SK-N-SH (cell line): Measurements from ENCODE around the gene MYO3A. TPM values are rescaled to one million over a fixed set of nuclear protein-coding genes. Genes with fewer than 3 reads are reported as not detected.

ENCODE experiments used
- CTCF ChIA-PET: fragments of 300-600, 350-600 bp; formaldehyde crosslinking; extraction: SDS; loops from one replicate; lab custom pipeline; 2021; lab: Yijun Ruan, JAX
- POLR2A ChIA-PET: fragments of 350-600 bp; sonication (Branson Sonifier 250); formaldehyde crosslinking; extraction: SDS; loops from one replicate; lab custom pipeline; 2020; ENCODE audit warnings: antibody characterized with exemption, inconsistent platforms; lab: Yijun Ruan, JAX
- DNase-seq: peaks from one replicate; pipeline ENCODE4 v3.0.0; 2012
- H2AFZ ChIP-seq: fragments of 200-600 bp; sonication (generic); 2 replicates; pipeline ENCODE4 v1.8.1; 2016; ENCODE audit warnings: antibody characterized with exemption, mild to moderate bottlenecking, low read depth
- H3F3A ChIP-seq: fragments of 200-600 bp; sonication (generic); replicated peaks from 2 replicates; pipeline ENCODE3; 2016; ENCODE audit warnings: antibody characterized with exemption, mild to moderate bottlenecking; ENCODE audit not compliant: insufficient read depth
- H3K27ac ChIP-seq, 2 experiments: fragments of 200-500 bp in 1 of 2; fragments of 200-600 bp in 1 of 2; sonication (Bioruptor generic) in 1 of 2; sonication (generic), shearing (Covaris generic) in 1 of 2; 2 replicates each; pipeline versions ENCODE4 v1.5.1 to v1.6.1; 2014 to 2016; ENCODE audit warnings: low read depth in 2 of 2, inconsistent platforms in 1 of 2, low read length in 1 of 2, mild to moderate bottlenecking in 1 of 2, mixed read lengths in 1 of 2
- H3K27me3 ChIP-seq: fragments of 200-600 bp; sonication (generic), shearing (Covaris generic); 2 replicates; pipeline ENCODE4 v1.6.1; 2016; ENCODE audit warnings: mixed run types; ENCODE audit not compliant: insufficient read depth
- H3K36me3 ChIP-seq, 2 experiments: fragments of 200-500 bp in 1 of 2; fragments of 200-600 bp in 1 of 2; sonication (Bioruptor generic) in 1 of 2; sonication (generic) in 1 of 2; replicated peaks in 1 of 2; 2 replicates each; pipeline versions ENCODE3 to v1.5.1; 2014 to 2016; ENCODE audit warnings: low read length in 1 of 2, mild to moderate bottlenecking in 1 of 2; ENCODE audit not compliant: insufficient read depth in 2 of 2, control insufficient read depth in 1 of 2
- H3K4me1 ChIP-seq, 2 experiments: fragments of 200-500 bp in 1 of 2; fragments of 200-600 bp in 1 of 2; sonication (Bioruptor generic) in 1 of 2; sonication (generic), shearing (Covaris generic) in 1 of 2; 2 replicates each; pipeline versions ENCODE4 v1.5.1 to v1.6.1; 2014 to 2016; ENCODE audit warnings: low read depth in 1 of 2, low read length in 1 of 2, mixed run types in 1 of 2; ENCODE audit not compliant: insufficient read depth in 2 of 2, control insufficient read depth in 1 of 2
- H3K4me2 ChIP-seq: fragments of 200-600 bp; sonication (generic), shearing (Covaris generic); 2 replicates; pipeline ENCODE4 v1.6.1; 2017; ENCODE audit warnings: mixed run types
- H3K4me3 ChIP-seq, 2 experiments: fragments of 200-500 bp in 1 of 2; fragments of 200-600 bp in 1 of 2; sonication (Bioruptor generic) in 1 of 2; sonication (generic), shearing (Covaris generic) in 1 of 2; 2 replicates each; pipeline versions ENCODE4 v1.5.1 to v1.8.1; 2014 to 2016; ENCODE audit warnings: low read depth in 2 of 2, inconsistent platforms in 1 of 2, low read length in 1 of 2, mild to moderate bottlenecking in 1 of 2, mixed read lengths in 1 of 2, moderate library complexity in 1 of 2
- H3K79me2 ChIP-seq: fragments of 200-600 bp; sonication (generic); 2 replicates; pipeline ENCODE4 v1.8.1; 2017; ENCODE audit warnings: mild to moderate bottlenecking; ENCODE audit not compliant: insufficient read depth
- H3K9ac ChIP-seq: fragments of 200-600 bp; sonication (generic); 2 replicates; pipeline ENCODE4 v1.6.1; 2017; ENCODE audit warnings: mixed run types
- H3K9me2 ChIP-seq: fragments of 200-600 bp; sonication (generic); 2 replicates; pipeline ENCODE4 v1.6.1; 2017; ENCODE audit warnings: mixed run types
- H3K9me3 ChIP-seq: fragments of 200-600 bp; sonication (generic); 2 replicates; pipeline ENCODE4 v1.6.1; 2017; ENCODE audit warnings: mixed run types, mild to moderate bottlenecking, moderate library complexity
- H4K20me1 ChIP-seq: fragments of 200-600 bp; sonication (generic); 2 replicates; pipeline ENCODE4 v1.6.1; 2017; ENCODE audit warnings: mild to moderate bottlenecking, mixed run types; ENCODE audit not compliant: insufficient read depth
- ELF1 ChIP-seq: IDR thresholded peaks from 2 replicates; pipeline ENCODE4 v1.4.0; 2012
- EP300 ChIP-seq, 2 experiments: IDR thresholded peaks; 2 replicates each; pipeline versions ENCODE4 v1.4.0 to v1.6.1; 2012; ENCODE audit warnings: borderline replicate concordance in 1 of 2, low read depth in 1 of 2, low read length in 1 of 2
- FOSL2 ChIP-seq: IDR thresholded peaks from 2 replicates; pipeline ENCODE4 v1.4.0; 2012; ENCODE audit warnings: low read depth, mild to moderate bottlenecking, moderate library complexity, borderline replicate concordance
- FOXJ3 ChIP-seq: sonication (generic); formaldehyde crosslinking; IDR thresholded peaks from 2 replicates; pipeline ENCODE4 v1.5.1; 2020; ENCODE audit warnings: mild to moderate bottlenecking, missing genetic modification reagents
- GABPA ChIP-seq: IDR thresholded peaks from 2 replicates; pipeline ENCODE4 v1.4.0; 2012; ENCODE audit warnings: low read depth, mild to moderate bottlenecking
- JUND ChIP-seq: IDR thresholded peaks from 2 replicates; pipeline ENCODE4 v1.4.0; 2012
- MEF2A ChIP-seq: IDR thresholded peaks from 2 replicates; pipeline ENCODE4 v1.4.0; 2012; ENCODE audit warnings: low read depth, borderline replicate concordance
- NRF1 ChIP-seq: IDR thresholded peaks from 2 replicates; pipeline ENCODE4 v1.6.1; 2012; ENCODE audit warnings: low read depth, mild to moderate bottlenecking, low read length
- PBX3 ChIP-seq: IDR thresholded peaks from 2 replicates; pipeline ENCODE4; 2012
- POLR2AphosphoS5 ChIP-seq: IDR thresholded peaks from 2 replicates; pipeline ENCODE4 v1.6.1; 2012; ENCODE audit warnings: low read depth, low read length
- RAD21 ChIP-seq: IDR thresholded peaks from 2 replicates; pipeline ENCODE4 v1.6.1; 2012; ENCODE audit warnings: mild to moderate bottlenecking, low read length
- RCOR1 ChIP-seq: fragments of 150-350 bp; IDR thresholded peaks from 2 replicates; pipeline ENCODE4 v1.6.1; 2017; ENCODE audit warnings: antibody characterized with exemption, low read length
- REST ChIP-seq: IDR thresholded peaks from 2 replicates; pipeline ENCODE4 v1.6.1; 2012; ENCODE audit warnings: mild to moderate bottlenecking, low read depth, low read length, moderate library complexity
- SMC3 ChIP-seq: IDR thresholded peaks from 2 replicates; pipeline ENCODE4 v1.6.1; 2012; ENCODE audit warnings: low read depth, low read length, improper control_type of control experiment
- TCF12 ChIP-seq: IDR thresholded peaks from 2 replicates; pipeline ENCODE4 v1.4.0; 2012
- YY1 ChIP-seq: IDR thresholded peaks from 2 replicates; pipeline ENCODE4 v1.4.0; 2012; ENCODE audit warnings: low read depth, mild to moderate bottlenecking
- ZBTB33 ChIP-seq: IDR thresholded peaks from 2 replicates; pipeline ENCODE4 v1.4.0; 2012; ENCODE audit warnings: low read depth, borderline replicate concordance
- WGBS: methylation state at CpG from one replicate; pipeline ENCODE4 v1.1.6; 2017; ENCODE audit warnings: low lambda C conversion rate; 5-methylcytosine and 5-hydroxymethylcytosine counted together
- polyA plus RNA-seq, 3 experiments: library from polyadenylated mRNA; depleted of rRNA; stranded (reverse); fragments of >200 nt; gene quantifications; 2 replicates each; pipeline ENCODE4 v1.2.3, GENCODE V29; 2012

The MYO3A gene
- polyA plus RNA-seq, 1 of the 3 experiments (the other 2 are of a cell fraction): not detected

GRCh38 chr10:26214551-26215395 is 280.7 kb downstream of the MYO3A start:
- WGBS: 18% methylated on average over 17 of the region's 34 CpGs
- Histone ChIP-seq H3K9me3 (no peaks in the 10 kb centered on the region), H4K20me1 (no peaks in the 10 kb centered on the region), H2AFZ (no peak overlapping the region), H3K27ac (no peak overlapping the region), H3K79me2 (no peaks in the 10 kb centered on the region), H3K9ac (no peak overlapping the region), H3K4me3 (no peak overlapping the region), H3F3A (no peaks in the 10 kb centered on the region), H3K4me2 (no peak overlapping the region), H3K27me3 (peaks cover 46% of the 10 kb centered on the region), H3K4me1 (no peaks in the 10 kb centered on the region), H3K9me2 (no peaks in the 10 kb centered on the region), H3K36me3 (no peaks in the 10 kb centered on the region)
- DNase-seq: peak; percentile 11
- CTCF ChIA-PET: no interaction called here
- no peak for TF ChIP-seq FOXJ3 (CRISPR knock-in tag)
- TF ChIP-seq PBX3: no peak
- TF ChIP-seq MEF2A: no peak
- no peak for TF ChIP-seq TCF12
- TF ChIP-seq REST: no peak
- no peak for TF ChIP-seq NRF1
- TF ChIP-seq RCOR1: no peak
- TF ChIP-seq YY1: no peak
- TF ChIP-seq JUND: no peak
- TF ChIP-seq ELF1: no peak
- no peak for TF ChIP-seq GABPA
- TF ChIP-seq SMC3: no peak
- TF ChIP-seq ZBTB33: no peak
- no peak for TF ChIP-seq EP300 (IDR thresholded peaks at IDR 0.05; ENCODE audit: borderline replicate concordance in 1 of 2, low read depth in 1 of 2, low read length in 1 of 2)
- TF ChIP-seq FOSL2: no peak
- TF ChIP-seq POLR2AphosphoS5: no peak
- no peak for TF ChIP-seq RAD21
- POLR2A ChIA-PET: no interaction called here
